GM18868 (cell line): ENCODE data around the gene SEZ6L.

Experiments
- ATAC-seq: cut with Tn5 transposase; IDR thresholded peaks from one replicate; pipeline ENCODE4 v1.9.1; 2021; ENCODE audit warnings: mild to moderate bottlenecking, moderate library complexity; ENCODE audit not compliant: unreplicated experiment

SEZ6L gene

DNA sequence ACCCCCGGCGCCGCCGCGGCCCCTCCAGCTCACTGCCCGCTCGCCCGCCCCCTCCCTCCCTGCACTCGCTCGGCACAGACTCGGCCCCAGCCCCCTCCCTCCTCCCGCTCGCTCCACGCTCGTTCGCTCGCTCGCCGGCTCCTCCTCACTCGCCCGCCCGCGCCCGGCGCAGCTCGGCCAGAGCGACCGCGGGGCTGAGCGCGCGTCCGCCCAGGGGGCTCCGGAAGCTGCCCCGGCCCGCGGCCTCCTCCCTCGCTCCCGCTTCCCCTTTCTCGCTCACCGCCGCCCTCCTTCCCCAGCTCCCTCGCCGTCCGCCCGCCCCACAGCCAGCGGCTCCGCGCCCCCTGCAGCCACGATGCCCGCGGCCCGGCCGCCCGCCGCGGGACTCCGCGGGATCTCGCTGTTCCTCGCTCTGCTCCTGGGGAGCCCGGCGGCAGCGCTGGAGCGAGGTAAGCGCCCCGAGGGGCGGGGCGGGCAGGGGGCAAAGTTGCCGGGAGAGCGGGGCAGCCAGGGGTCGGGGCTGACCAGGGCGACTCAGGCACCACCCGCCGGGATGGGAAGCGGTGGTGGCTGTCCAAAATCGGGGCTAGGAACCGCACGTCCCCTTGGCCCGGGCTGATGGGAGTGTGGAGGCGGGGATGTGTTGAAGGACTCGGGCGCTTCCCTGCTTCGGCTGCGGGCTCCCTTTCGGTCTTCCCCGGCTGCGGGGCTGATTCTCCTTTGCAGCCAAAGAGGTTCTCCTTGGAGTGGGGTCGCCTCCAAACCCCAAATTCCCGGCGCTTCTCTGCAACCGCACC is at the start of gene SEZ6L:
SEZ6L (plus strand) TSS at position 148 of the 797 bp plus-strand sequence; CDS start at position 356, 208 bp downstream.
- ATAC-seq, result no peak

DNA sequence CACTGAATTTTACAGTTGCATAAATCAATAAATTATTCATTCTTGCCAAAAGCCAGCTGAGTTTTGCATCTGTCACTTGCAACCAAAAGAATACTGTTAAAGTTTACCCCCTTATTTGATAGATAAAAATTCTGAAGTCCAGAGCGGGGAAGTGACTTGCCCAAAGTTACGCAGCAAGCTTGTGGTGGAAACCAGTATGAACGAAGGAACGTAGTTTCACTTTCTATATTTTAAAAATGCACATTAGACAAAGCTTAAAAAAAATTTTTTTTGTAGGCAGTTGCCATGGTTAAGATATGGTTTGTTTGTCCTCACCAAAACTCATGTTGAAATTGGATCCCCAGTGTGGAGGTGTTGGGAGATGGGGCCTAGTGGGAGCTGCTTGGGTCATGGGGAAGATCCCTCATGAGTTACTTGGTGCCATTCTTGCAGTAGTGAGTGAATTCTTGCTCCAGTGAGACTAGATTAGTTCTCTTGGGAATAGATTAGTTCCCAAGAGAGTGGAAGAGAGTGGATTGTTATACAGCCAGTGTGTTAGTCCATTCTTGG is 46.3 kb upstream of the SEZ6L start:
- no peak for ATAC-seq

DNA sequence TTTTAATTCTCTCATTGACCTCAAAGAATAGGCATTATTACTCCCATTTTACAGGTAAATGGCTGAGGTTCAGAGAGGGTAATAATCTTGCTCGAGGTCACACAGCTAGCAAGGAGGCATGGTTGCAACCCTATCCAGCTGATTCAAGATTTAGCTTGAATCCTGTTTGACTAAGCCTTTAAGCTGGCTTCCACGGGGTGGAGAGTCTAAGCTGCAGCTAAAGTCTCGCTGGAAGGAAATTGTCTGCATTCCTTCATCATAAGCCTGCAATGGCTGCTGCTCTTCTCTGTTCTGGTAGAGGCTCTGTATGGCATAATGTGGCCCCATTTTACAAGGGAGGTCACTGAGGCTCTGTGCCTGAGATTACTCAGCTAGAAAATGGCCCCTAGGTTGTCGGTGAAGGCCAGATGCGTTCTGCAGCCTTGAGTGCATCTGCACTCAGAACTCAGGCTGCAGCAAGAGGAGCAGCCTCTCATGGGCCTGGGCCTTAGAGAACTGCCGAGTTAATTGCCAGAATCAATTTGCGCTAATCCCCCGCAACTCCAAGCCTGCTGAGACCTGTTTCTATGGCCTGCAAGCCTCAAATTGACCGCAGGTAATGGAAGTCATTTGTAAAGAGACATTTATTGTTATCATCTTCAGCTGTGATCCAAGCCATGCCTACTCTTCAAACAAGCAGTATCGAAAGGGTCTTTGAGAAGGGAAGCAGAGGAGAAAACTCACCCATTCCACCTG is 44.1 kb upstream of the SEZ6L start:
- no peak for ATAC-seq

DNA sequence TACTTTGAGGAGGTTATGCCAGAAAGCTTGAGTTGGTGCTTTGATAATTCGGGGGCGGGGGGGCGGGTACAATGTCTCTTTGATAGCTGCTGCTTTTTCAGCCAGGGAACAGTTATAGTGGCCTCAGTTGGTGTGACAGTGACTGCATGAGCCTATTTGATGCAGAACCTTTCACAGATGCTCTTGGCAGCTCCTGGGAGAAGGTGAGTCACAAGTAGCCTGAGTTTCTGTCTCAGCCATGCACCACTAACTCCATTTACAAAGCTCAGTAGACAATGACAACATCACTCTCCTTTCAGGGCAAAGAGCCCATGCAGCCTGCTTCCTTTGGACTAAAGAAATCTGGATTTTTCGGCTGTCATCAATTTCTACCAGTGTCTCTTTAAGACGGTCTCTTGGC is 42.1 kb upstream of the SEZ6L start:
- ATAC-seq, result no peak

DNA sequence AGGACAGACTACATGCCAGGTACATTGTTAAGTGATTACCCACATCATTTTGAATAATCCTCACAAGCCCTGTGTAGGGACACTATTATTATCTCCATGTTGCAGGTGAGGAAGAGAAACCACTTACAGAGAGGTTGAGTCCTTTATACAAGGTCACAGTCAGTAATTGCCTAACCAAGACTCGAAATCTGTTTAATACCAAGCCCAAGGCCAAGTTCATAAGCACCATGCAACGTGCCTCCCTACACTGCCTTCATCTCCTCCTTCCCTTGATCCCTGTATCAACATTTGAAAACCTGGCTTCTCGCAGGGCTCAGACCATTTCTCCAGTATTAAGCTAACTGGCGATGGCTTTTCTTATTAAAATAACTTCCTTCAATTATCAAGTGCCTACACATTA is 41.7 kb upstream of the SEZ6L start:
- no peak for ATAC-seq

DNA sequence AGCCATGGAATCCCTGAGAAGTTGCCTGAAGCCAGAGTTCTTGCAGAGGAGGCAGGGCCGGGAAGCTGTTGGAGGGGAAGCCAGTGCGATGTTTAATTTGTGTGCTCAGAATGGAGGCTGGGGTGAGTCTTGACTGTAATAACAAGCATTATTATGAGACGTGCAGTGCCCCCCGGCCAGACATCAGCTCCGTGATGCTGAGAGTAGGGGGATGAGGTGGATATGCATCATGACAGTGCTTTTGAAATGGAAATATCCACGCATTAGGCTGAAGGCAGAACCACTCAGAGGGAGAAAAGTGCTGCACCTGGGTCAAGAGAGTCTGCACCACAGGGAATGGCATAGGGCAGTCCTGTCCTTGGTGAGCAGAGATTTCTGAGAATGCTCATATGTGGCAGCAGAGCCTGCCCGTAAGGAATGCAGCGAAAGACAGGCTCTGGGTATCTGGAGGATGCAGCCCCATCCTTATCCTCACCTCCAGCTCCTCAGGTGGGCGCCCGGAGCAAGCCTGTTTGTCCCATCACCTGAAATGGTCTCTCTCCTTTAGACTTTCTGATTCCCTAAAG is 37.6 kb upstream of the SEZ6L start:
- ATAC-seq, result no peak

DNA sequence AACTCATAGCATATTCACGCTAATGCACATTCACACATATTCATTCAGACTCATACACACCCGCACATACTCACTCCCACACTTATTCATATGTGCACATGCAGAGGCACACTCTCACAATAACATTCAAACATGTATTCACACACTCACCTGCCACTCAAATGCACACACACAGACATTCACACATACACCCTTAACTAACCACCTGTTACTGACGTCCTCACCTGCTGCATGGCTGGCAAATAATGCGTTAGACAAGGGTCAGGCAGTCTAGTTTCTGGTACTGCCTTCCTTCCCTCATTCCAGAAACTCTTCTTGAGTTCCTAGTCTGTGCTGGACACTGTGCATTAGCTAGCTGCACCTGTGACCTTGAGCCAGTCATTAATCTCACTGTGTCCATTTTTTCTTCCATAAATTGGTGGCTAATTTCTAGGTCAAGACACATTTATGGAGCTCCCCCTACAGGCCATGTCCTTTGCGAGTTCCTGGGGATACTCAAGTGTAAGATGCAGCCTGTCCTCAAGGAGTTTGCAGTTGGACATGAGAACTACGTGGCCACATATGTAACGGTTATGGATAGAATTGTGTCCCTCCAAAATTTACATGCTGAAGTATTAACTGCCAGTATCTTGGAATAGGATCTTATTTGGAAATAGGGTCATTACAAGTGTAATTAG is 34.5 kb upstream of the SEZ6L start:
- ATAC-seq, result no peak

DNA sequence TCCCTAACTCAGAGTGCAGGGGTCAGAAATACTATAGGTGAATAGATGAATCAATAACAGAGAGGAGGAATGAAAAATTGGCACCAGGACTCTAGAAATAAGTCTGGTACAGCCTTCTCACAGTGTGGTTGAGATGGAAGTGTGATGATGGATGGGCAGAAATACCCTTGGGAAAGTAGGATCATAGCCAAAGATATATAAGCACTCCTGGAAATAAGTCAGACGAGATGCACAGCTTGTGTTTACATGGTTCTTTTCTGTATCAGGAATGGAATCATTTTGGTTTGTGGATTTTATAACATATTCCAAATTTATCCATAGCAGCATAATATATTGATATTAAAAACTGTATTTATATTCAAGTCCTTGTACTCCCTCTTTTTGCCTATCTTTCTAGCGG is 33.5 kb upstream of the SEZ6L start:
- ATAC-seq, result no peak

DNA sequence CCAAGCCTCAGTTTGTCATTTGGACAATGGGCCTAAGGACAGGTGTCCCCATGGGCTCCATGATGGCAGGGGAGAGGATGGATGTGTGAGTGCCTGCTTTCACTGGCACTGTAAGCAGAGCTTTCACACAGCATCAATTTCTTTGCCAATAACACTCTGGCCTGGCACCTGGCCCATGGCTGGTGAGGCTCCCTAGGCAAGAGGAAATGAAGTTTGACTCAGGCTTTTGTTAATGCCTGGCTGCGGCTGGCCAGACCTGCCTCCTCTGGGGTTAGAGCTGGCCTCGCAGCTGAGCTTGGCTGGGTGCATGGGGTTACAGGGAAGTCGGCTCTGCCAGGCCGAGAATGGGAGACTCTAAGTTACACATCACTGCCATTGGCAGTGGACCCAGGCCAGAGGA is 30.0 kb upstream of the SEZ6L start:
- no peak for ATAC-seq

DNA sequence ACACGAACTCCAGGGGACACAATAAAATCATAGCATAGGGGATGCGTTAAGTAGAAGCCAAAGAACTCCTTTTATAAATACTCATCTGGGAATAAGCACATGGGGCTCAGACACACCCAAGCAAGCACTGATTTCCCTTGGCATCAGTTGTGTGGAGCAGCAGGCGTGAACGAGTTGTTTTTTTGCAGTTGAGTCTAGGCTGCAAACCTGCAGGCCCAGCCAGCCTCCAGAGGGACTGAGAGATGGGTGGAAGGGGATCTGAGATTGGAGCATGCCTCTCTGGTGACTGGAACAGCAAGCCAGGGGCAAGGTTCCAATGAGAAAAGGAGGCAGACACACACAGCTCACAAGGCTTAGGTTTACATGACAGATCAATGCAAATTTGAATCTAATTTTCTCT is 27.4 kb upstream of the SEZ6L start:
- ATAC-seq, result no peak

DNA sequence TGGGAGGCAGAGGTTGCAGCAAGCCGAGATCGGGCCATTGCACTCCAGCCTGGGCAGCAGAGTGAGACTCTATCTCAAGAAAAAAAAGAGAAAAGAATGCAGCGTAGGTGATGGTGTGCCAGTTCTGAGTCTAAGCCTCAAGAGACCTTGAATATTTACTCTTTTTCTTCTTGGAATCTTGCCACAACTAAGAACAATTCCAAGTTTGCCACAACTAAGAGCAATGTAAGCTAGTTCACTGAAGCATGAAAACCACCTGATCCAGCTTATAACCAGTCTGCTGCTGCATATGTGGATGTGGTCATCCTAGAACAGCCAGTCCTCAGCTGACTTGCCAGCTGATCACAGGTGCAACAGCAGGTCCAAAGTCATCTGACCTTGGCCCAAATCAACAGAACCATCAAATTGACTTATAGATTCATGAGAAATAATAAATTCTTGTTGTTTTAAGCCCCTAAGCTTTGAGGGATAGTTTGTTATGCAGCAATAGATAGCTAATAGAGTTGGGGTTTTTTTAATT is 25.4 kb upstream of the SEZ6L start:
- no peak for ATAC-seq

DNA sequence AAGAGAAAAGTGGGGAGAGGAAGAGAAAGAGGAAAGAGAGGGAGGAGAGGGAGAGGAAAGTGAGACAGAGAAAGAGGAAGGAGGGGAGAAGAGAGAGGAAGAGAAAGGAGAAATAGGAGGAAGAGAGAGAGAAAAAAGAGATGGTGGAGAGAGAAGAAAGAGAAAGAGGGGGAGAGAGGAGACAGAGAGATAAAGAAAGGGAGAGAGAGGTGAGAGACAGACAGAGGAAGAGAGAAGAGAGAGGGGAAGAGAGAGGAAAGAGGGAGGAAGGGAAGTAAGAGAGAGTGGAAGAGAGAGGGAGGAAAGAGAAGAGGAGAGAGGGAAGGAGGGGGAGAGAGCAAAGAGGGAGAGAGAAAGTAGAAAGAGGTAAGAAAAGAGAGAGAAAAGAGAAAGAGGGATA is 9.4 kb upstream of the SEZ6L start:
- ATAC-seq, result no peak

DNA sequence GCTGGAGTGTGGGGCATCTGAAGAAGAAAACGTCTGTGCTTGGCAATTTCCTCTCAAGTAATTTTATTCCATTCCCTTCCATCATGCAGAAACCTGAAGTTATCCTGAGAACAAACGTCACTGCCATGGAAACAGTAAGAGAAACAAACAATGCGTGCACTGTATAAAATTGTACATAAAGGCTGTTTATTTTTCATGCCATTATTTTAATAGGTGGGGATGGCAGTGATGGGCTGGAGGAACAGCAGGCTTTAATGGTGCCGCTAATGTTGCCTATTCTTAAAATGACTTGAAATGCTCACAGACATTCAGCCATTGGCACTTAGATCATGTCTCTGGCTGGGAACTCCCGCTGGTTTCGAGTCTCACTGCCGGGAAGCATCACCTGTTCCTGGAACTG is 7.5 kb upstream of the SEZ6L start:
- no peak for ATAC-seq

DNA sequence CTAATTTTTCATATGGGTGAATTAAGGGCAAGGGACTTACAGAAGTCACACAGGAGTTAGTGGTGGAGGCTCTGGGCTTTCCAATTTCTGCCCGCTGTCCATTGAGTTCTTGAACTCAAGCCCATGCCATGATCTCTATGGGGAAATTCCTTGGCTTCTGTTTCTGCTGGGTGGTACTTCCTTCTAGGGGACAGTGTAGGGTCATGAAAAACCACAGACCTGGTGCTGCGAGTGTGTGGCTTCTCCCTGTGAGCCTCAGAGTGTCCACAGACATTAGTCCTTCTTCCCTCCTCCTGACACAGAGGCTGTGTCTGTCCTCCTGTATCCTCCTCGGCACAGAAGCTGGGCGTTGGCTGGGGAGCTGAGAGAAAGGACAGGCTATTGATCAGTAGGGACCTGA is 6.3 kb upstream of the SEZ6L start:
- no peak for ATAC-seq

DNA sequence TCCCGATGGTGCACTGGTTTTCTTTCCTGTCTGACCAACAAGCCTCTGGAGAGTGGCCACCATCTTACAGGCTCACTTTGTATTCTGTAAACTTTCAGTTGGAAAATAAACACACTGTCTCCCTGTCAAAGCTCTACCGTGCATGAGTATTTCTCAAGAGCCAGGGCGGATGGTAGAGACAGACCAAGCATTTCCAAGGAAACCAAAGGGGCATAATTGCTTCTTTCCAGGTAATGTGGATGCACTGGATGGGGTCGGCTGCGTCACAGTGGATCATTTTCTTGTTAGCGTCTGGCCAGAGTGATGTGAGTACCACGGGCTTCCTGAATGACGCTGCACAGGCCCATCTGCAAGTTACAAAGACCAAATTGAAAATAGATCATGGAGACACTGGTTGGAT is 5.1 kb upstream of the SEZ6L start:
- ATAC-seq, result no peak

DNA sequence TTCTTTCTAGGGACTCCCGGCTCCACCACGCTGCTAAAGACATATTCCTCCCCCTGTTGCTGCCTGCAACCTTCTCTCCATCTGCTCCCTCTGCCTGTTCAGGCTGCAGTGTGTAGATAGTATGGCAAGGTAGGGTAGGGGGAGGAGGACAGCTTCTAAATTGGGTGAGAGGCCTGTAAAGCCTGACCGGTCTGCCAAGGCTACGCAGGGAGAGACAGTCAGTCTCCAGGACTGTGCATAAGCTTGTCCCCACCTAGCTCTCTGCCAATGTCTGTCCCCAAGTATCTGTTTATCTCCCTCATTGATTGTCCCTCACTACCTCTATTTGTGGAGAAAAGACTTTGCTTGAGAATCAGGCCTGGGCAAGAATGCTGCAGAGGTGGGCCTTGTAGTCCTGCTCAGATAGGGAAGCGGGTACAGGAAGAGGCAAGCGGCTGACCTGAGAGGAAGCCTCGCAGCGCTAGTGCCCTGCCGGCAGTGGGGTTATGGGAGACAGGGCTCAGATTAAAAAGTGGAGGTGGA is 871 bp upstream of the SEZ6L start:
- ATAC-seq, result no peak

DNA sequence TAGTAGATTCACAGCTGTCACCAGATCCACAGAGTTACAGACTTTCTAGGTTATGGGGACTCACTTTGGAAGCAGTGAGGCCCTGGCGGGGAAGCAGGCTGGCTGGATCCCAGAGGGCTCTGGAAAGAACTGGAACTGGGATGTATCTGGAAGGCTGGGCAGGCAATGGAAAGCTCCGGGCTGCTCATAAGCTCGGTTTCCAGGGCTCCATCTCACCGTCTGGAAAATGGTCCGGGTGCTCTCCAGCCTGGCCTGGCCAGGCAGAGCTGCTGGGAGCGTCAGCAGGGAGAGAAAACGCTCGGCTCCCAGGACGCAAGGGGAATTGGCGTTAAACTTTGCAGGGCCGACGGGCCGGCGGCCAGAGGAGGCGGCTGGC is 335 bp upstream of the SEZ6L start:
- ATAC-seq, result no peak

DNA sequence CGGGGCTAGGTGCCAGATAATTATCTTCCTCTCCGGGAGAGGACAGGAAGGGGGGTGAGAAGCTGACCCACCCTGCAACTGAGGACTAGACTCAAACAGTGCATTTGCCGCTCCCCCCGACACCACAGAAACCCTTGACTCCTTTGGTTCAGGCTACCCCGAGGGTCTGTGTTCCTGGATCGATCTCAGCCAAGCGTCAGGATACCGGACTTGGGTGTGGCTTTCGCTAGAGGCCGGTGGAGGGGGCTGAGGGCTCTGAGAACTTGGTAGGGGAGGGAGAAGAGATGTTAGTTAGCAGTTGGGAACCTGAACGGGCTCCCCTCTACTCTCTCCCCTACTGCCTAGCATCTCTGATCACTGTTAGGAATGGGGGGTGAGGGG is 840 bp downstream of the SEZ6L start:
- ATAC-seq, result no peak

DNA sequence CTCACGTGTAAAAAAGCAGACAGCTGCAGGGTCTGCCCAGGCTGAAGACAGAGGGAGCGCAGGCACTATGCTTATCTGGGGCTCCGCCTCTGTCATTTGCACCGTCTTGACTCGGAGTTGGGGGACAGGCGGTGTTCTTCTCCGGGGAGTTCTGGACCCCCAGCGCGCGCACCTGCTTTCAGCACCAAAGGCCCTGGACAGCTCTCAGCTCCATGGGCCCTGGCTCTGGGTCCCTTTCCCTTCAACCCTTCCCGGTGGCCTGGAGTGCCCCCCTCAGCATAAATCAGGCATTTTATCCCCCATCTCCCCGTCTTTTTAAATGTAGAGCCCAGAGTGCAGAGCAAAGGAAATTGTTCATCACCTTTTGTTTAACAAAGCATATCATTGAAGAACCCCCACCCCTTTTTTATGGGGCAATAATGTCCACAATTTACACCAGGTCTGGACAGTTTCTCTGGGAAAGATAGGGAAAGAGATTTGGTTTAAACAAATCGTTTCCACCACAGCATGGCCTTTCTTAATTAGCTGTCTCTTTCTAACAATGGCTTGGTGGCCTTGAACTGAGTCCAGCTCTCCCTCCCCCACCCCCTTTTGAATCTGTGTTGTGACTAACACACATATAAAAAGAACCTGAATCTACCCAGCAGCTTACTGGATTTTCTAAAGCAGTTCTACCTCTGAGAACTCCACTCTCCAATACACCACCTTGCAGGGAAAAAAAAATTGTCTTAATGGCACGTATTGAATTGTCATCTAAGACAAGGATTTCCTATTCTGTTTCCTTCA is 1.7 kb downstream of the SEZ6L start:
- ATAC-seq, result no peak

DNA sequence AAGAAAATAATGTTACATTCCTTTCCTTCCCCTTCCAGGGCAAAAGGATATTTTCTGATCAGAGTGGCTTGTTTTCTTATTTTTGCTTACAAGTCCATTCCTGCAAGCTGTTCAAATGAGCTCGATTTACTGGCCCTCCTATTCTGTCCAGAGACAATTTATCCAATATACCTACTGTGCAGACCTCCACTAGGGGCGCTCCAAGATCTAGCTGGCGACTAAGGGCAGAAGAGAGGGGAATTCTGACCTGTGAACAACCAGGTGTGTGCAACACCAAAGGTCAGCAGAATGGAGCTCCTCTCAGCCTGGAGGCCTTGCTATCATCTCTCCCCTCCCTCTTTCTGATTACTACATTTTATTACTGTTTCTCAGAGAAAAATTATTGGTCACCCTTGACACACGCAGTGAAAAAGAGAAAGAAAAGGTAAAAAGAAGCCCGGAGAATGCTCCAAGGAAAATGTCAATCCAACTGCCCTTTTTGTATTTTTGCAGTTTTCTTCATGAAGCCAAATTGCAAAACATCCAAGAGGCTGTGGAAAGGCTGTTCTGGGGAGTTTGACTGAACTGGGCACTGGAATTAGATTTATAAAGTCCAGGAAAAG is 3.2 kb downstream of the SEZ6L start:
- ATAC-seq, result no peak
